ENCODE measurements around the gene CRYBA1.

Gene CRYBA1

GRCh38 chr17:29212681-29213121, 34.0 kb upstream of the CRYBA1 start:
- Histone ChIP-seq H3K9ac (ENCODE audit: low read length) (no peak overlapping the region), H2BK12ac (ENCODE audit: low read length) (no peak overlapping the region), H3K79me2 (ENCODE audit: control insufficient read depth, insufficient read depth, low read length, poor library complexity) (no peaks in the 10 kb centered on the region), H2BK120ac (ENCODE audit: insufficient read depth, low read length, poor library complexity) (no peak overlapping the region), H3K27me3 (ENCODE audit: insufficient read depth, low read length) (no peaks in the 10 kb centered on the region), H3K4ac (ENCODE audit: low read depth, low read length) (no peak overlapping the region), H2AK5ac (ENCODE audit: low read length) (no peak overlapping the region), H3K4me2 (ENCODE audit: low read length) (no peak overlapping the region), H3K4me1 (ENCODE audit: control insufficient read depth in 1 of 2, insufficient read depth in 2 of 2, low read length in 2 of 2) (peaks cover 0 to 9% of the 10 kb centered on the region in 2 experiments), H3K9me3 (ENCODE audit: insufficient read depth, low read depth, low read length) (no peaks in the 10 kb centered on the region), H4K91ac (ENCODE audit: low read depth, low read length) (no peak overlapping the region), H3K14ac (ENCODE audit: low read length) (no peak overlapping the region), H2BK5ac (ENCODE audit: low read depth, low read length, poor library complexity) (no peak overlapping the region), H3K23ac (ENCODE audit: low read length) (no peak overlapping the region), H4K12ac (ENCODE audit: low read depth, low read length) (no peak overlapping the region), H3K4me3 (ENCODE audit: low read depth, low read length) (no peak overlapping the region), H3K18ac (ENCODE audit: low read length) (no peak overlapping the region), H4K8ac (ENCODE audit: low read depth, low read length) (no peak overlapping the region), H3K27ac (ENCODE audit: low read depth, low read length) (no peak overlapping the region), H3K36me3 (ENCODE audit: control insufficient read depth in 1 of 2, insufficient read depth in 2 of 2, low read length in 2 of 2) (no peaks in the 10 kb centered on the region), H2AFZ (ENCODE audit: insufficient read depth, low read length, poor library complexity) (no peak overlapping the region), H3K79me1 (ENCODE audit: low read length) (no peaks in the 10 kb centered on the region)
- peak in 1 of 2 donors; percentile 38 for DNase-seq
- no CpG with 5 or more reads among the region's 5 CpGs for WGBS (ENCODE audit: extremely low coverage, insufficient coverage, insufficient read length)

DNA sequence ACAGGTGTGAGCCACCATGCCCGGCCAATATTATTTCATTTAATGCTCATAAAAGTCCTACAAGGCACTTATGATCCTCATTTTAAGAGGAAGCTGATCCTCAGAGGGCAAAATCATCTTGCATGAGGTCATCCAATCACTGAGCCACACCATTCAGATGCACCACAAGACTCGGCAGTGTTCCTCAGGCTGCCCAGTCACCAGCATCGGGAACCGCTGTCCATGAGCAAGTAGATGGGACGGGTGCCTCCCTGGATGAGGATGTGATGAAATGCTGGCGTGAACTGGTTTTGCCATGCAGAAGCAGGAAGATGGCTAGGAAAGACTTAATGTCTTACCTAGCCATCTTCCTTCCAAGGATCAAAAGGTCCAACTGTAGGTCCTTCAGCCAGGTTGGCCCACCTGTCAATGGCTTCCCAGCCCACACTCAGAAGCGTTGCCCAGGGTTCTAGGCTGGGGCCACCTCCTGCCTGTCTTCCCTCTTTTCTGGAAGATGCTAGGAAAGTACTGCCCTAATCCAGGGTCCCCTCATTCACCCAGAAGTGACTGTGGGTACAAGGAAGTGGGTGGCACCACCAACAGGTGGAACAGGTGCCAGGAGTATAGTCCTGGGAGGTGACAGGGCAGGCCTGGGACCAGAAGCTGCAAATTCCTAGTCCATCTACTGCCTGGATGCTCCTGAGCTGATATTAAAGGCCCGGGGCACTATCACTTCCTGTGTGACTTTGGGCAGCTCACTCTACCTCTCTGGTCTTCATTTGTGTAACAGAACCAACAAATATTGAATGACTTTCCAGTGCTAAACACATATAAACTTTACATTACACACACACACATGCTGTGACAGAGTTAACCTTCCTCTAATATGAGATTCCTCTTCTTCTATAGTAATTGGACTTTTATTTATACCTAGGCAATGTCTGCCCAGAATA, 32.2 kb upstream of the CRYBA1 start:
- H2BK120ac ChIP-seq (ENCODE audit: insufficient read depth, low read length, poor library complexity), result no peak overlapping the region
- H3K9ac ChIP-seq (ENCODE audit: low read length), result no peak overlapping the region
- no peak overlapping the region for H2BK12ac ChIP-seq (ENCODE audit: low read length)
- H4K12ac ChIP-seq (ENCODE audit: low read depth, low read length), result no peak overlapping the region
- no peaks in the 10 kb centered on the region for H3K79me2 ChIP-seq (ENCODE audit: control insufficient read depth, insufficient read depth, low read length, poor library complexity)
- H3K79me1 ChIP-seq (ENCODE audit: low read length), result no peaks in the 10 kb centered on the region
- no peak overlapping the region for H3K4me3 ChIP-seq (ENCODE audit: low read depth, low read length)
- no peaks in the 10 kb centered on the region for H3K9me3 ChIP-seq (ENCODE audit: insufficient read depth, low read depth, low read length)
- no CpG with 5 or more reads among the region's 8 CpGs for WGBS (ENCODE audit: extremely low coverage, insufficient coverage, insufficient read length)
- H4K8ac ChIP-seq (ENCODE audit: low read depth, low read length), result no peak overlapping the region
- no peak overlapping the region for H2BK5ac ChIP-seq (ENCODE audit: low read depth, low read length, poor library complexity)
- no peak overlapping the region for H3K27ac ChIP-seq (ENCODE audit: low read depth, low read length)
- no peak overlapping the region for H3K23ac ChIP-seq (ENCODE audit: low read length)
- H3K4me1 ChIP-seq (ENCODE audit: control insufficient read depth in 1 of 2, insufficient read depth in 2 of 2, low read length in 2 of 2), result peaks cover 0 to 6% of the 10 kb centered on the region in 2 experiments
- H4K91ac ChIP-seq (ENCODE audit: low read depth, low read length), result no peak overlapping the region
- no peak overlapping the region for H2AK5ac ChIP-seq (ENCODE audit: low read length)
- no peaks in the 10 kb centered on the region for H3K36me3 ChIP-seq (ENCODE audit: control insufficient read depth in 1 of 2, insufficient read depth in 2 of 2, low read length in 2 of 2)
- no peak overlapping the region for H3K14ac ChIP-seq (ENCODE audit: low read length)
- H3K27me3 ChIP-seq (ENCODE audit: insufficient read depth, low read length), result no peaks in the 10 kb centered on the region
- DNase-seq, result peak in 1 of 2 donors; percentile 22
- H3K4me2 ChIP-seq (ENCODE audit: low read length), result no peak overlapping the region
- no peak overlapping the region for H3K4ac ChIP-seq (ENCODE audit: low read depth, low read length)
- H3K18ac ChIP-seq (ENCODE audit: low read length), result no peak overlapping the region
- H2AFZ ChIP-seq (ENCODE audit: insufficient read depth, low read length, poor library complexity), result no peak overlapping the region

GRCh38 chr17:29215174-29215573, 31.5 kb upstream of the CRYBA1 start:
- H4K8ac ChIP-seq (ENCODE audit: low read depth, low read length), result no peak overlapping the region
- peaks cover 0 to 6% of the 10 kb centered on the region in 2 experiments for H3K4me1 ChIP-seq (ENCODE audit: control insufficient read depth in 1 of 2, insufficient read depth in 2 of 2, low read length in 2 of 2)
- H3K4ac ChIP-seq (ENCODE audit: low read depth, low read length), result no peak overlapping the region
- H3K79me2 ChIP-seq (ENCODE audit: control insufficient read depth, insufficient read depth, low read length, poor library complexity), result no peaks in the 10 kb centered on the region
- no peak overlapping the region for H2BK12ac ChIP-seq (ENCODE audit: low read length)
- no peak overlapping the region for H3K9ac ChIP-seq (ENCODE audit: low read length)
- no peak for DNase-seq
- no peaks in the 10 kb centered on the region for H3K79me1 ChIP-seq (ENCODE audit: low read length)
- H3K18ac ChIP-seq (ENCODE audit: low read length), result no peak overlapping the region
- no peak overlapping the region for H3K4me3 ChIP-seq (ENCODE audit: low read depth, low read length)
- H3K27ac ChIP-seq (ENCODE audit: low read depth, low read length), result no peak overlapping the region
- no peaks in the 10 kb centered on the region for H3K27me3 ChIP-seq (ENCODE audit: insufficient read depth, low read length)
- H3K14ac ChIP-seq (ENCODE audit: low read length), result no peak overlapping the region
- H3K9me3 ChIP-seq (ENCODE audit: insufficient read depth, low read depth, low read length), result no peaks in the 10 kb centered on the region
- WGBS (ENCODE audit: extremely low coverage, insufficient coverage, insufficient read length), result no CpG with 5 or more reads among the region's 10 CpGs
- H4K12ac ChIP-seq (ENCODE audit: low read depth, low read length), result no peak overlapping the region
- no peak overlapping the region for H2AK5ac ChIP-seq (ENCODE audit: low read length)
- no peak overlapping the region for H2BK5ac ChIP-seq (ENCODE audit: low read depth, low read length, poor library complexity)
- no peak overlapping the region for H3K23ac ChIP-seq (ENCODE audit: low read length)
- no peak overlapping the region for H2BK120ac ChIP-seq (ENCODE audit: insufficient read depth, low read length, poor library complexity)
- H3K4me2 ChIP-seq (ENCODE audit: low read length), result no peak overlapping the region
- no peak overlapping the region for H4K91ac ChIP-seq (ENCODE audit: low read depth, low read length)
- no peaks in the 10 kb centered on the region for H3K36me3 ChIP-seq (ENCODE audit: control insufficient read depth in 1 of 2, insufficient read depth in 2 of 2, low read length in 2 of 2)
- H2AFZ ChIP-seq (ENCODE audit: insufficient read depth, low read length, poor library complexity), result no peak overlapping the region

- Histone ChIP-seq H2AK5ac (ENCODE audit: low read length) (no peak overlapping the region), H3K23ac (ENCODE audit: low read length) (no peak overlapping the region), H3K14ac (ENCODE audit: low read length) (no peak overlapping the region), H2AFZ (ENCODE audit: insufficient read depth, low read length, poor library complexity) (no peak overlapping the region), H3K9ac (ENCODE audit: low read length) (no peak overlapping the region), H3K4me3 (ENCODE audit: low read depth, low read length) (peak overlapping the region; percentile 11), H3K36me3 (ENCODE audit: control insufficient read depth in 1 of 2, insufficient read depth in 2 of 2, low read length in 2 of 2) (no peaks in the 10 kb centered on the region), H2BK120ac (ENCODE audit: insufficient read depth, low read length, poor library complexity) (no peak overlapping the region), H2BK12ac (ENCODE audit: low read length) (no peak overlapping the region), H2BK5ac (ENCODE audit: low read depth, low read length, poor library complexity) (no peak overlapping the region), H3K4ac (ENCODE audit: low read depth, low read length) (no peak overlapping the region), H4K12ac (ENCODE audit: low read depth, low read length) (no peak overlapping the region), H3K79me2 (ENCODE audit: control insufficient read depth, insufficient read depth, low read length, poor library complexity) (no peaks in the 10 kb centered on the region), H4K8ac (ENCODE audit: low read depth, low read length) (no peak overlapping the region), H3K79me1 (ENCODE audit: low read length) (no peaks in the 10 kb centered on the region), H3K27ac (ENCODE audit: low read depth, low read length) (no peak overlapping the region), H3K18ac (ENCODE audit: low read length) (no peak overlapping the region), H3K4me1 (ENCODE audit: control insufficient read depth in 1 of 2, insufficient read depth in 2 of 2, low read length in 2 of 2) (peaks cover 0 to 6% of the 10 kb centered on the region in 2 experiments), H3K27me3 (ENCODE audit: insufficient read depth, low read length) (no peaks in the 10 kb centered on the region), H3K9me3 (ENCODE audit: insufficient read depth, low read depth, low read length) (no peaks in the 10 kb centered on the region), H4K91ac (ENCODE audit: low read depth, low read length) (no peak overlapping the region), H3K4me2 (ENCODE audit: low read length) (no peak overlapping the region)
- WGBS (ENCODE audit: extremely low coverage, insufficient coverage, insufficient read length), result no CpG with 5 or more reads among the region's 4 CpGs
- no peak for DNase-seq
These were observed 30.9 kb upstream of the CRYBA1 start for GRCh38 chr17:29215717-29216116.
